H54 (cell line): ENCODE measurements around the gene SLC51B.
"Not testable (repeated sequence)": the region's sequence is repeated elsewhere in the genome, so short reads cannot be mapped to it uniquely, and the experiment has no call there.

ENCODE experiments used
- DNase-seq: peaks from one replicate; pipeline ENCODE4 v3.0.0; 2011; ENCODE audit warnings: low spot score, mixed read lengths; ENCODE audit not compliant: insufficient read length
- FAIRE-seq: peaks from 3 replicates; lab custom pipeline; 2011; peaks lifted over from hg19 to GRCh38; lab: Jason Lieb, UNC
- POLR2A ChIP-seq: IDR thresholded peaks from 2 replicates; pipeline ENCODE4 v1.6.1; 2011; ENCODE audit warnings: low read depth, mild to moderate bottlenecking, low read length

SLC51B gene

GRCh38 chr15:65066635-65067316 lies 21.6 kb downstream of the SLC51B start:
- DNase-seq (no peak), FAIRE-seq (no peak)
- no peak for TF ChIP-seq POLR2A

GRCh38 chr15:65067317-65067644 lies 22.1 kb downstream of the SLC51B start:
- no peak for TF ChIP-seq POLR2A
- FAIRE-seq (no peak), DNase-seq (no peak)

GRCh38 chr15:65067645-65068402 lies 22.6 kb downstream of the SLC51B start, which contains the start of gene RASL12:
RASL12 (minus strand) TSS chr15:65067991; CDS start chr15:65067835, 156 bp downstream.
- TF ChIP-seq POLR2A: no peak
- DNase-seq (no peak), FAIRE-seq (no peak)

- FAIRE-seq: no peak
- TF ChIP-seq POLR2A: no peak
- no peak for DNase-seq
Measured at GRCh38 chr15:65068403-65068788, 23.2 kb downstream of the SLC51B start.

GRCh38 chr15:65069179-65069578 lies 24.0 kb downstream of the SLC51B start:
- FAIRE-seq (no peak), DNase-seq (no peak)
- no peak for TF ChIP-seq POLR2A

GRCh38 chr15:65069779-65070546 lies 24.8 kb downstream of the SLC51B start:
- no peak for TF ChIP-seq POLR2A
- DNase-seq (no peak), FAIRE-seq (no peak)

GRCh38 chr15:65071381-65071811 lies 26.2 kb downstream of the SLC51B start:
- no peak for TF ChIP-seq POLR2A
- DNase-seq (no peak), FAIRE-seq (no peak)

- no peak for TF ChIP-seq POLR2A
- no peak for DNase-seq
- no peak for FAIRE-seq
Measured at GRCh38 chr15:65072027-65072426, 26.8 kb downstream of the SLC51B start.

- FAIRE-seq: no peak
- no peak for DNase-seq
Measured at GRCh38 chr15:65072617-65073016, 27.4 kb downstream of the SLC51B start.

GRCh38 chr15:65074946-65075345 lies 29.8 kb downstream of the SLC51B start:
- not testable (repeated sequence) for DNase-seq, FAIRE-seq

More at GRCh38 chr15:65072617-65073016, 27.4 kb downstream of the SLC51B start:
- TF ChIP-seq POLR2A: no peak

GRCh38 chr15:65075607-65076395 lies 30.6 kb downstream of the SLC51B start:
- not testable (repeated sequence) for DNase-seq, FAIRE-seq

- FAIRE-seq (no peak), DNase-seq (no peak)
- TF ChIP-seq POLR2A: no peak
Measured at GRCh38 chr15:65076486-65077290, 31.5 kb downstream of the SLC51B start, which contains the start of gene KBTBD13. KBTBD13 (plus strand) TSS chr15:65076746; CDS start chr15:65076816, 70 bp downstream.

- no peak for DNase-seq
- FAIRE-seq: no peak
- TF ChIP-seq POLR2A: no peak
Measured at GRCh38 chr15:65077291-65077980, 32.2 kb downstream of the SLC51B start.
